KBM-7 (cell line): ENCODE measurements around the gene PGPEP1.

Experiments
- DNase-seq: peaks from one replicate; pipeline ENCODE4 v3.0.0-alpha.2; 2015
- in situ Hi-C: fragments of 300-500 bp; cut with MboI; formaldehyde crosslinking; loops from 2 replicates; pipeline ENCODE4 v1.14.3; 2020; ENCODE audit warnings: low sequenced_read_pairs, low pct_unique_long_range_greater_than_20kb, mixed read lengths

PGPEP1 gene

GRCh38 chr19:18385675-18386542 lies 45.5 kb downstream of the PGPEP1 start, which contains the start of gene GDF15:
Gene GDF15, plus strand, starts transcription at chr19:18386158. Its CDS starts 32 bp downstream, at chr19:18386190.
- no peak for DNase-seq
- in situ Hi-C loops: no loop called here

- no peak for DNase-seq
- in situ Hi-C loops: no loop called here
Measured at GRCh38 chr19:18386543-18387271, 46.3 kb downstream of the PGPEP1 start.

- in situ Hi-C loops: no loop called here
- peak; percentile 90 for DNase-seq
Measured at GRCh38 chr19:18388100-18388959, 47.9 kb downstream of the PGPEP1 start.

- no peak for DNase-seq
- in situ Hi-C loops: no loop called here
Measured at GRCh38 chr19:18388960-18389725, 48.7 kb downstream of the PGPEP1 start.

- DNase-seq: no peak
- in situ Hi-C loops: no loop called here
Measured at GRCh38 chr19:18389726-18390064, 49.3 kb downstream of the PGPEP1 start.

GRCh38 chr19:18390065-18390907 lies 49.9 kb downstream of the PGPEP1 start:
- in situ Hi-C loops: no loop called here
- DNase-seq: no peak

GRCh38 chr19:18391509-18392075 lies 51.2 kb downstream of the PGPEP1 start:
- DNase-seq: no peak

GRCh38 chr19:18392417-18392816 lies 52.0 kb downstream of the PGPEP1 start:
- in situ Hi-C loops: no loop called here
- peak; percentile 88 for DNase-seq

More at GRCh38 chr19:18391509-18392075, 51.2 kb downstream of the PGPEP1 start:
- in situ Hi-C loops: no loop called here

GRCh38 chr19:18392926-18393325 lies 52.5 kb downstream of the PGPEP1 start:
- DNase-seq: no peak
- in situ Hi-C loops: no loop called here

GRCh38 chr19:18393836-18394235 lies 53.4 kb downstream of the PGPEP1 start:
- no peak for DNase-seq
- in situ Hi-C loops: no loop called here

GRCh38 chr19:18396471-18397241 lies 56.3 kb downstream of the PGPEP1 start:
- in situ Hi-C loops: no loop called here
- DNase-seq: no peak

GRCh38 chr19:18397242-18398202 lies 57.1 kb downstream of the PGPEP1 start, which contains the start of gene LRRC25:
Gene LRRC25, minus strand, starts transcription at chr19:18397622. Its CDS starts 659 bp downstream, at chr19:18396963.
- in situ Hi-C loops: no loop called here

GRCh38 chr19:18399008-18399407 lies 58.6 kb downstream of the PGPEP1 start:
- in situ Hi-C loops: no loop called here
- DNase-seq: no peak

More at GRCh38 chr19:18397242-18398202, 57.1 kb downstream of the PGPEP1 start, which contains the start of gene LRRC25:
- peak; percentile 85 for DNase-seq

- peak; percentile 99 for DNase-seq
- in situ Hi-C loops: loop anchor here (10.0 kb wide), 1 partner anchor 47 kb away; no protein-coding TSS in a partner anchor
Measured at GRCh38 chr19:18401580-18402112, 61.2 kb downstream of the PGPEP1 start.
